HG03354 (cell line): ENCODE data around the gene STEAP3.
A peak's percentile ranks its signal among the peaks of the same experiment; 100 is the strongest.

ENCODE experiments used
- ATAC-seq: cut with Tn5 transposase; IDR thresholded peaks from one replicate; pipeline ENCODE4 v1.9.1; 2021; ENCODE audit warnings: mild to moderate bottlenecking; ENCODE audit not compliant: unreplicated experiment, poor library complexity, severe bottlenecking

Gene STEAP3

GRCh38 chr2:119222863-119223520 is 642 bp upstream of the STEAP3 start:
- no peak for ATAC-seq

DNA sequence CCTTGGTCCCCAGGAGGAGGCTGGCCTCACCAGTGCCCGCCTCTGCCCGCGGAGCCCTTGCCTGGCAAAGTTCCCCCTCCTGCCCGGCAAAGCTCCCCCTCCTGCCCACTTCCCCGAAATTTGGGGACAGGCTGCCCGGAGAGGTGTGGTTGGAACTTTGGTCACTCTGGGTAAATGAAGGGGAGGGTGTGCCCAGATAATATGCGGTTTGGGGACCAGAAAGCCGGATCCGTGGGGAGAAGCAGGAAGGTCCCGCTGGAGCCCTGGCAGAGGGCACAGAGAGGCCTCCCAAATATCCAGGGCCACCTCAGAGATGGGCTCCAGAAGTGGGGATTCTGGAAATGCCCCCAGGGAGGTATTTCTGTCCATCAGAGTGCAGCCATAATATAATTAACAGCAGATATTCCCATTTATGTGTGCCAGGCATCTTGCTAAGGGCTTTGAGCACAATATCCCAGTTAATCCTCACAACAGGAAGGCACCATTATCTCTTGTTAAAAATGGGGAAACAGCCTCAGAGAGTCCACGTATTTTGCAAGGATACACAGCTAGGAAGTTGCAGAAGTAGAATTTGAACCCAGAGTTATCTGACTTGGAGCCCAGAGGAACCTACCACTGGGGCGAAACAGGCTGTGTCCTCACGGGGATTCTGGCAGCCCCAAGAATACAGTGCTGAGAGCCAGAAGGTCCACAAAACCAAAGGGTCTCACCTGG is 914 bp downstream of the STEAP3 start:
- ATAC-seq, result no peak

GRCh38 chr2:119225105-119225865 is 1.7 kb downstream of the STEAP3 start:
- peak; percentile 39 for ATAC-seq

- no peak for ATAC-seq
Observed at GRCh38 chr2:119225926-119226325, 2.3 kb downstream of the STEAP3 start.

DNA sequence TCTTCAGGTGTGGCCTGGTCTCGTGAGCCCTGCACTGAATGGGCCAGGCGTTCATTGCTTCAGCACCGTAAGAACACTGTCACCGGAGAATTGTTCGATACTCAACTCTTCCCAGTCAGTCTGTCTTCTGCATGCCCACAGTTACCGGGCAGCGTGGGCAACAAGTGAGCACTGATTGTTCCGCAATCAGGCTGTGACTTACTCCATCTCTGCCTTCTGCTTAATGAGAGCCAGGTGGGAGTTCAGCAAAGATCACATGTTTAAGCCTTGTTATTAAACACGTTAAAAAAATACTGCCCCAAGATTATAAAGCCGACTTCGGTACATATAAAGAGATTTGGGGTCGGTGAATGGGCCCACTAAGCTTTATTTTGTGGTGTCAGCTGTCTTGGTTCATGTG is 3.7 kb downstream of the STEAP3 start:
- ATAC-seq, result no peak

- no peak for ATAC-seq
Observed at GRCh38 chr2:119228136-119228535, 4.5 kb downstream of the STEAP3 start.

GRCh38 chr2:119228964-119229363 is 5.3 kb downstream of the STEAP3 start:
- ATAC-seq, result no peak

DNA sequence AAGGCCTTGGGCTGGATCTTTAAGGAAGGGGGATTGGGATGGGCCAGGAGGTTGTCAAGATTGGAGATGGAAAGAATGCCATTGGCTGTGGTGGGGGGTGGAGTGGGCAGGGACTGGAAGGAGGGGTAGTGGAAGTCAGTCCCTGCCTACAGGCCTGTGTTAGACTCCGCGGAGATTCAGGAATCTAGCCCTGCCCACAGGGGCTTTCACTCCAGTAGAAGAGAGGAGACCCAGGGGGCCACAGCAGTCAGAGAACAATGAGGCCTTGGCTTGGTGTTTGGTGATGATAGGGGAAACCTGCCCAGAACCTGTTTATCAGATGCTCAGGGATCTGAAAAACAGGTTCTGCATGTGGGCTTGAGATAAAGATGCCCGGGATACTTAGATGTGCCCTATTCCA is 6.1 kb downstream of the STEAP3 start:
- no peak for ATAC-seq

DNA sequence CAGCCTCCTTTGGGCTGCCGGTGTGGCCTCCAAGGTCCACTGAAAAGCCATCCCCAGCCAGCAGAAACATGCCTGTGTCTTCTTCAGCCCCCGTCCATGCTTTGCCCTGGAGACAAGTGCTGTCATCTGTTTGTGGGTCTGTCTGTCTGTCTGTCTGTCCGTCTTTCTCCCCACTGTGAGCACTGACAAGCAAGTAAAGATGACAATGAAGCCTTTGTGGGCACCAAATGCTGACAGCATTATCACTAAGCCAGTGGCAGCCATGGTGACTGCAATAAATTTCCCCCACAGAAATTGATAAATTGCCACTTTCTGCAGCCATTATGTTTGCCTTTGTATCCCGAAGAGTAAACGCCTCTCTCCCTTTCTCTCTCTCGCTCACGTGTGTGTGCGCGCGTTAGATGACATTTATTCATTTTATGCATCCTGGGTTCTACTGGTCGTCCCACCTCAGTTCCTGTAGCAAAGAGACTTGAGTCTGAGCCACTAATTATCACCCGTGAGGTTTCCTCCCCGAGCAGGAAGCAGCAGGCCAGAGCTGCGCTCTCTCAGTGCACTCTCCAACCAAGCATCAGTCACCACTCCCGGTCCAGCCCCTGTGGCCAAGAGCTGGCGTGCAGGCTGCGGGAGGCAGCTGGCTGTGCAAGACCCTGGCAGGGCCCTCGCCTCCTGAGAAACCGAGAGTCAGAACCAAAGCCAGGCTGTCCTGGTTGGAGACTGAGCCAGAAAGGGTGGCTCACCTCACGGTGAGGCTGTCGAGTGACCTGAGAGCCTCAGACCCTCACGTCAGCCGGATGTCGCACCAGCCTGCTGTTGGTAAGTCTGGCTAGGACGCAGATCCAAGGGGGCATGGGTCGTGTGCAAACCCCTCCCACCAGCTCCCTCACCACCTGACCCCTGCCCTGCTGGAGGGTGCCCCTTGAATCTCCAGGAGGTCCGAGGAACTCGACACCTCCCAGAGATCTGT is 6.9 kb downstream of the STEAP3 start:
- no peak for ATAC-seq

- ATAC-seq, result peak; percentile 49
Observed at GRCh38 chr2:119231975-119232665, 8.5 kb downstream of the STEAP3 start.

GRCh38 chr2:119232666-119232993 is 9.0 kb downstream of the STEAP3 start:
- peak; percentile 34 for ATAC-seq

DNA sequence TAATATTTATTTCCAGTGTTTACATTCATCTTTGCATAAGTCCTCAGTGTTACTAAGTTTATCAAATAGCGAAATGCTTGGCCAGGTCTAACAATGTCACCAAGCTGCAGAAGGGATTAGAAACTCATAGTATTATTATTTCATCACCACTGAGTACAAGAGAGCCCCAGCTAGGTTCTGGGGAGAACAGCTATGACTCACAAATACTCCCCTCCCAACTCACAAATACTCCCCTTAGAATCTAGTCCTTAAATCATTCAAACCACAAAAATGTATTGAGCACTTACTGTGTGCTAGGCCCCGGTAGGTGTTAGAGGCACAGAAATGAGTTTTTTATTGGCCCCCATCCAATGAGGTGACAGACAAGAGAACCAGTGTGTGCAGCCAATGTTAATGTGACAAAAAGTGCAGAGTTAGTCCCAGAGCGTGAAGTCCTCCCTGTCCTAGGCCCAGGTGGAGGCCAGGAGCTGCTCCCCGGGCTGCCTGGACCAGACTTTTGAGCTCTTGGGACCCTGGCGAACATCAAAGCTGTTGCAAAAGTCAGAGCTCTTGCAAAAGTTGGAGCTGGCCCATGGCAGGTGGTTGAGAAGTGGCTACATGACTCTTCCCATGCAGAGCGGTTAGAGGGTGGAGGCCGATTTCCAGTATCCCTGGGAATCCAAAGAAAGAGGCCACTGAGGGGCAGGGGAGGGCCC is 9.8 kb downstream of the STEAP3 start:
- ATAC-seq, result peak; percentile 56

DNA sequence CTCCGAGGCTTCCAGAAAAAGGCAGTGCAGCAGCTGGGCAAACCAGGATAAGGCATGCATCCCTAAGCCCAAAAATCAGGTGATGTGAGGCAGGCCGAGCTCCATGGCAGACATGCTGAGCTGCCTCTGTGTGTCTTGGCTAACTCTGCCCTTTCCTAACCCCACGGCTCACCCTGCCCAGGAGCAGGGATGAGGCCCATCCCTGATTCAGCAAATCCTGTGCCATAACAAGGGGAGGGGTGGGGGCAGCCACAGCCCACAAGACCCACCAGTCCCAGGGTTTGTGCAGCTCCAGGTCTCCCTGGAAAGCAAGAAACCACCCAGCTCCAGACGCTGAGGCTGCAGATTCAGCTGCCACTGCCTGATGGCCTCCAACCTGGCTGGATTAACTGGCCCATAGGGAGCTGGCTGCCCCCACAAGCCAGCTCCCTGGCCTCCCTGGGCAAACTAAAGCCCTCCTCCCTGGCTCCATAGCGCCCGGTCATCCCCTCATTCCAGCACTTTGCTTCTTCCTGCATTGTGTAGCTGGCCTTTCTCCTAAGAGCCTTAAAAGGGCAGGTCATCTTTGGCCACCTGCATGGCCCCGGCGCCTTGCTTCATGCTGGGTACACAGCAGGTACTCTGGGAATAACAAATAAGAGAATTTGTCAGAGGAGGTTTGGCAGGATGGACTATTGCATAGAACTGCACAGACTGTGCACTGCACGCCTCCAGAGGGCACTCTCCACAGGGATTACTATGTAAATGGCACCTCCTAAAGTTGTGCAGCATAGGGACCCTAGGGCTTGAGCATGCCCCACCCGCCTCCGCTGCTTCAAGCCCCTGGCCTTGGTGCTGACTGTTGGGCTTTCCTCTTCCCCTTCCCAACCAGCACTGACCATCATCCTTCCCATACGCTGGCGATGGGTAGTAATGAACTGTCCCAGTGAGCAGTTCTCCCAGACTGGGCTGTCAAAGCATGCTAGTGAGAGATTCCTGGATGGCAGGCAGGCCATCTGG is 10.7 kb downstream of the STEAP3 start:
- ATAC-seq, result no peak

- ATAC-seq, result no peak
Observed at GRCh38 chr2:119236796-119237195, 13.2 kb downstream of the STEAP3 start.

GRCh38 chr2:119240311-119241204 is 16.9 kb downstream of the STEAP3 start:
- no peak for ATAC-seq

DNA sequence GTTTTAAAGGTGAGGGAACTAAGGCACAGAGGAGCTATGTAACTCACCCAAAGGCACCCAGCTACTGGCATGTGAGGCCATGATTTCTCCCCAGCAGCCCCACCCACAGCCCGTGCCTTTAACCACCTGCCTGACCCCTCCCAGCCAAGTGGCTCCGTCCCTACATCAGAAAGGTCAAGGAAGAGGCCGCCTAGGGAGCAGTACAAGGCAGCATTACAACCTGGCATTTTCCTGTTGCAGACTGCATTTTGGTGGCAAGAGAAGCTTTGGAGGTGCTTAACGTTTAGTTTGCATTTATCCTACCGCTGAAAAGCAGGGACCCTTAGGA is 17.5 kb downstream of the STEAP3 start:
- ATAC-seq, result no peak
